ENCODE measurements around the gene FBXO31. TPM values are rescaled to one million over a fixed set of nuclear protein-coding genes. Genes with fewer than 3 reads are reported as not detected.

The FBXO31 gene
- total and polyA plus RNA-seq, 2 of the 8 experiments (the other 6 are each of a cell fraction or from before 2014, with no cell fraction given), result 8.3 to 21.6 TPM

DNA sequence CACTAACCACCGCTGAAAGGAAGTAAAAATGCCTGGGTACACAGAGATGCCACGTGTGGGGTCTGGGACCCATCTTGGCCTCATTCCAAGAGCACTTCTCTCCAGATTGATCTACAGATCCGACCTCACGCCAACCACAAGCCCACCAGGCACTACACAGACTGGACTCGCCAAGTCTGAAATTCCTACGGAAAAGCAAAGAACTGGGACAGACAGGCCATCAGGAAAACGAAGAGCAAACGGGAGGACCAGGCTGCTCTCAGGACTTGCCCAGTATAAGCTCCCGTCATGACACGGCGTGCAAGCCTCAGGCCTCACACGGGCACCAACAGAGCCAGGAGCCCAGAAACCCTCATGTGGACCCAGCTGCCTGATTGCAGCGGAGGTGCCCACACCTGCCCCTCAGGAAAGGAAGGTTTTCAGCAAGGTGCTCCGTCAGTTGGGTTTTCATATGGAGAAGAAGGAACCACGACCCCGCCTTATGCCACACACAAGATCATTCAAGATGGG, 46.3 kb downstream of the FBXO31 start:
- no peak overlapping the region for H3K4me2 ChIP-seq (ENCODE audit: insufficient read depth in 1 of 2, low read depth in 2 of 2, low read length in 2 of 2)
- H2BK20ac ChIP-seq (ENCODE audit: low read length), result no peak overlapping the region
- H3K14ac ChIP-seq (ENCODE audit: insufficient read length), result no peak overlapping the region
- no peak overlapping the region for H3K27ac ChIP-seq (ENCODE audit: low read depth, low read length)
- no peak overlapping the region; the same call in 1 of the 2 replicates for H4K8ac ChIP-seq (ENCODE audit: extremely low read depth, insufficient read depth, low read length)
- H3K4me3 ChIP-seq (ENCODE audit: extremely low read depth in 1 of 4, insufficient read depth in 2 of 4, low read depth in 3 of 4, low read length in 4 of 4), result no peak overlapping the region
- no peak overlapping the region for H3K18ac ChIP-seq (ENCODE audit: extremely low read depth, low read length)
- CTCF ChIA-PET (ENCODE audit: partially characterized antibody), result interaction anchor here (0.9 kb wide), 1 partner anchor 20 kb away, joined by 3 read pairs; no protein-coding TSS in a partner anchor
- FAIRE-seq (no peak), DNase-seq (ENCODE audit: low read depth in 1 of 2, low spot score in 2 of 2) (no peak)
- no peak overlapping the region for H3K9ac ChIP-seq (replicated peaks in 1 of 4; ENCODE audit: extremely low read depth in 1 of 4, low read depth in 3 of 4, low read length in 3 of 4)
- no peak overlapping the region for H2AFZ ChIP-seq (ENCODE audit: low read length)
- H2BK12ac ChIP-seq (ENCODE audit: low read depth, low read length), result no peak overlapping the region
- no peak overlapping the region for H3K4ac ChIP-seq (replicated peaks; ENCODE audit: insufficient read length, low read depth, low read length)
- POLR2A ChIA-PET (ENCODE audit: partially characterized antibody), result no interaction called here
- no peak overlapping the region for H4K91ac ChIP-seq (replicated peaks; ENCODE audit: insufficient read length, low read length)
- no peaks in the 10 kb centered on the region for H3K9me3 ChIP-seq (ENCODE audit: insufficient read depth in 2 of 2, low read depth in 1 of 2, low read length in 1 of 2)
- no peak overlapping the region for H2BK120ac ChIP-seq (replicated peaks; ENCODE audit: low read depth, low read length)
- H3K23ac ChIP-seq (ENCODE audit: insufficient read length), result no peak overlapping the region
- no peak overlapping the region for H2BK15ac ChIP-seq (ENCODE audit: low read length)
- H3K79me2 ChIP-seq (ENCODE audit: control insufficient read depth in 1 of 2, insufficient read depth in 2 of 2, low read length in 2 of 2), result no peaks in the 10 kb centered on the region
- 93% methylated on average over 16 of the region's 16 CpGs; no CpG with 5 or more reads in 1 of the 2 experiments for WGBS, 2 experiments (ENCODE audit: extremely low coverage in 1 of 2, insufficient coverage in 1 of 2, insufficient read length in 1 of 2, insufficient replicate concordance in 2 of 2, low coverage in 1 of 2, low lambda C conversion rate in 2 of 2, missing lambda C conversion rate in 1 of 2)
- H3K79me1 ChIP-seq (ENCODE audit: low read depth, low read length), result 0 out of 2 replicates have a peak, but pooled peaks cover 2% of the 10 kb centered on the region
- no peak overlapping the region for H4K5ac ChIP-seq (ENCODE audit: insufficient read length, low read depth, low read length)
- no peak overlapping the region for H2BK5ac ChIP-seq (ENCODE audit: low read depth, low read length)
- H3K4me1 ChIP-seq (replicated peaks in 1 of 4; ENCODE audit: control insufficient read depth in 3 of 4, insufficient read depth in 4 of 4, low read length in 3 of 4), result no peaks in the 10 kb centered on the region
- no peak overlapping the region for H2AK5ac ChIP-seq (ENCODE audit: low read depth, low read length)
- peaks cover 0 to 11% (median 3%) of the 10 kb centered on the region in 4 experiments; a peak in 3 of 8 replicates for H3K36me3 ChIP-seq (ENCODE audit: control insufficient read depth in 2 of 4, insufficient read depth in 4 of 4, low read length in 3 of 4)
- H3K56ac ChIP-seq (replicated peaks; ENCODE audit: insufficient read length, low read depth, low read length), result no peak overlapping the region
- peaks cover 3 to 5% of the 10 kb centered on the region in 2 experiments for H4K20me1 ChIP-seq (replicated peaks in 1 of 2; ENCODE audit: control insufficient read depth in 1 of 2, insufficient read depth in 2 of 2, low read length in 2 of 2)
- no peaks in the 10 kb centered on the region for H3K27me3 ChIP-seq (replicated peaks in 1 of 4; ENCODE audit: control insufficient read depth in 3 of 4, extremely low read depth in 1 of 4, insufficient read depth in 3 of 4, low read length in 3 of 4)
- H3K23me2 ChIP-seq (ENCODE audit: low read depth, low read length), result 0 out of 2 replicates have a peak, but pooled peaks cover 2% of the 10 kb centered on the region

Data from H1 (cell line).